MM.1S (cell line): Measurements from ENCODE around the gene CARF.

Source experiments
- EZH2 ChIP-seq: fragments of 300-600 bp; sonication (generic); optimal IDR thresholded peaks from 2 replicates; pipeline ENCODE3; 2017; ENCODE audit warnings: low read depth, mild to moderate bottlenecking, antibody characterized with exemption, low read length, mixed read lengths
- EZH2phosphoT487 ChIP-seq: fragments of 300-600 bp; sonication (generic); IDR thresholded peaks from 2 replicates; pipeline ENCODE4 v1.6.1; 2018; ENCODE audit warnings: antibody characterized with exemption, low read length
- TF ChIP-seq, protein P1 (sequence below): fragments of 300-600 bp; sonication (generic); IDR thresholded peaks from 2 replicates; pipeline ENCODE4 v1.5.1; 2016; ENCODE audit warnings: antibody characterized with exemption, low read length, mixed read lengths

DNA sequence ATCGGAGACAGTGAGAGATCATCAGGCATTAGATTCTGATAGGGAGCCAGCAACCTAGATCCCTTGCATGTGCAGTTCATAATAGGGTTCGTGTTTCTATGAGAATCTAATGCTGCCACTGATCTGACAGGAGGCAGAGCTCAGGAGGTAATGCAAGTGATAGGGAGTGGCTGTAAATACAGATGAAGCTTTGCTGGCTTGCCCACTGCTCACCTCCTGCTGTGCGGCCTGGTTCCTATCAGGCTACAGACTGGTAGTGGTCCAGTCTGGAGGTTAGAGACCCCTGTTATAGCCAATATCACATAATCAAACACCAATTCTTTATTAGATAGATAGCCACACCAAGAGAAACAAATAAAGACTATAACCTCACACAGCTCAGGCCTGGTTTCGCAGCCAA is 51.6 kb downstream of the CARF start:
- TF ChIP-seq, protein P1, sequence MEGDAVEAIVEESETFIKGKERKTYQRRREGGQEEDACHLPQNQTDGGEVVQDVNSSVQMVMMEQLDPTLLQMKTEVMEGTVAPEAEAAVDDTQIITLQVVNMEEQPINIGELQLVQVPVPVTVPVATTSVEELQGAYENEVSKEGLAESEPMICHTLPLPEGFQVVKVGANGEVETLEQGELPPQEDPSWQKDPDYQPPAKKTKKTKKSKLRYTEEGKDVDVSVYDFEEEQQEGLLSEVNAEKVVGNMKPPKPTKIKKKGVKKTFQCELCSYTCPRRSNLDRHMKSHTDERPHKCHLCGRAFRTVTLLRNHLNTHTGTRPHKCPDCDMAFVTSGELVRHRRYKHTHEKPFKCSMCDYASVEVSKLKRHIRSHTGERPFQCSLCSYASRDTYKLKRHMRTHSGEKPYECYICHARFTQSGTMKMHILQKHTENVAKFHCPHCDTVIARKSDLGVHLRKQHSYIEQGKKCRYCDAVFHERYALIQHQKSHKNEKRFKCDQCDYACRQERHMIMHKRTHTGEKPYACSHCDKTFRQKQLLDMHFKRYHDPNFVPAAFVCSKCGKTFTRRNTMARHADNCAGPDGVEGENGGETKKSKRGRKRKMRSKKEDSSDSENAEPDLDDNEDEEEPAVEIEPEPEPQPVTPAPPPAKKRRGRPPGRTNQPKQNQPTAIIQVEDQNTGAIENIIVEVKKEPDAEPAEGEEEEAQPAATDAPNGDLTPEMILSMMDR, result no peak
- TF ChIP-seq EZH2 (no peak), EZH2phosphoT487 (no peak)
